MM.1S (cell line): ENCODE data around the gene TMEM190.

ENCODE experiments used
- DNase-seq: peaks from one replicate; pipeline ENCODE4 v3.0.0-alpha.2; 2015
- H2AFZ ChIP-seq: fragments of 300-600 bp; sonication (generic); 2 replicates; pipeline ENCODE4 v1.6.0; 2016; ENCODE audit warnings: antibody characterized with exemption, low read length
- H3F3A ChIP-seq: fragments of 300-600 bp; sonication (generic); 2 replicates; pipeline ENCODE4 v1.6.1; 2016; ENCODE audit warnings: mild to moderate bottlenecking, antibody characterized with exemption, low read length, moderate library complexity, mixed read lengths; ENCODE audit not compliant: insufficient read depth
- H3K27ac ChIP-seq: fragments of 300-600 bp; sonication (generic); 2 replicates; pipeline ENCODE4 v1.5.1; 2016; ENCODE audit warnings: mild to moderate bottlenecking, low read length
- H3K27me3 ChIP-seq: fragments of 300-600 bp; sonication (generic); replicated peaks from 2 replicates; pipeline ENCODE4 v1.6.0; 2016; ENCODE audit warnings: low read length; ENCODE audit not compliant: insufficient read depth
- H3K36me3 ChIP-seq: fragments of 300-600 bp; sonication (generic); replicated peaks from 2 replicates; pipeline ENCODE4 v1.6.1; 2016; ENCODE audit warnings: mild to moderate bottlenecking, low read length, mixed read lengths; ENCODE audit not compliant: insufficient read depth
- H3K4me1 ChIP-seq: fragments of 300-600 bp; sonication (generic); 2 replicates; pipeline ENCODE4 v1.6.1; 2016; ENCODE audit warnings: low read length, mixed read lengths
- H3K4me2 ChIP-seq: fragments of 300-600 bp; sonication (generic); 2 replicates; pipeline ENCODE4 v1.6.0; 2016; ENCODE audit warnings: low read depth, low read length
- H3K4me3 ChIP-seq: fragments of 300-600 bp; sonication (generic); 2 replicates; pipeline ENCODE4 v1.5.1; 2016; ENCODE audit warnings: low read length, mixed read lengths
- H3K79me2 ChIP-seq: fragments of 300-600 bp; sonication (generic); 2 replicates; pipeline ENCODE4 v1.6.1; 2016; ENCODE audit warnings: mixed run types, low read length, mixed read lengths
- H3K9ac ChIP-seq: fragments of 300-600 bp; sonication (generic); 2 replicates; pipeline ENCODE4 v1.6.1; 2016; ENCODE audit warnings: low read length, mixed read lengths
- H3K9me2 ChIP-seq: fragments of 300-600 bp; sonication (generic); replicated peaks from 2 replicates; pipeline ENCODE4 v1.6.1; 2016; ENCODE audit warnings: mild to moderate bottlenecking, low read length, mixed read lengths; ENCODE audit not compliant: insufficient read depth
- H3K9me3 ChIP-seq: fragments of 300-600 bp; sonication (generic); replicated peaks from 2 replicates; pipeline ENCODE4 v1.6.1; 2016; ENCODE audit warnings: mild to moderate bottlenecking, low read length, mixed read lengths; ENCODE audit not compliant: insufficient read depth
- H4K20me1 ChIP-seq: fragments of 300-600 bp; sonication (generic); 2 replicates; pipeline ENCODE4 v1.6.1; 2016; ENCODE audit warnings: mild to moderate bottlenecking, low read length, moderate library complexity, mixed read lengths; ENCODE audit not compliant: insufficient read depth
- EZH2 ChIP-seq: fragments of 300-600 bp; sonication (generic); optimal IDR thresholded peaks from 2 replicates; pipeline ENCODE3; 2017; ENCODE audit warnings: low read depth, mild to moderate bottlenecking, antibody characterized with exemption, low read length, mixed read lengths
- EZH2phosphoT487 ChIP-seq: fragments of 300-600 bp; sonication (generic); IDR thresholded peaks from 2 replicates; pipeline ENCODE4 v1.6.1; 2018; ENCODE audit warnings: antibody characterized with exemption, low read length
- TF ChIP-seq, protein P1 (sequence below): fragments of 300-600 bp; sonication (generic); IDR thresholded peaks from 2 replicates; pipeline ENCODE4 v1.5.1; 2016; ENCODE audit warnings: antibody characterized with exemption, low read length, mixed read lengths

TMEM190 gene

GRCh38 chr19:55346725-55347441 is 29.7 kb upstream of the TMEM190 start:
- no peaks in the 10 kb centered on the region; the same call in 1 of the 2 replicates for H3F3A ChIP-seq
- no peaks in the 10 kb centered on the region; the same call in 1 of the 2 replicates for H3K36me3 ChIP-seq
- no peak overlapping the region for H3K4me3 ChIP-seq
- no peaks in the 10 kb centered on the region for H3K9me3 ChIP-seq
- H3K27ac ChIP-seq, result no peak overlapping the region
- peaks cover 13% of the 10 kb centered on the region for H3K27me3 ChIP-seq
- DNase-seq, result no peak
- H3K9me2 ChIP-seq, result no peaks in the 10 kb centered on the region
- no peaks in the 10 kb centered on the region for H3K4me1 ChIP-seq
- no peak overlapping the region for H2AFZ ChIP-seq
- H4K20me1 ChIP-seq, result no peaks in the 10 kb centered on the region
- TF ChIP-seq EZH2phosphoT487 (no peak), EZH2 (no peak)
- TF ChIP-seq, protein P1, sequence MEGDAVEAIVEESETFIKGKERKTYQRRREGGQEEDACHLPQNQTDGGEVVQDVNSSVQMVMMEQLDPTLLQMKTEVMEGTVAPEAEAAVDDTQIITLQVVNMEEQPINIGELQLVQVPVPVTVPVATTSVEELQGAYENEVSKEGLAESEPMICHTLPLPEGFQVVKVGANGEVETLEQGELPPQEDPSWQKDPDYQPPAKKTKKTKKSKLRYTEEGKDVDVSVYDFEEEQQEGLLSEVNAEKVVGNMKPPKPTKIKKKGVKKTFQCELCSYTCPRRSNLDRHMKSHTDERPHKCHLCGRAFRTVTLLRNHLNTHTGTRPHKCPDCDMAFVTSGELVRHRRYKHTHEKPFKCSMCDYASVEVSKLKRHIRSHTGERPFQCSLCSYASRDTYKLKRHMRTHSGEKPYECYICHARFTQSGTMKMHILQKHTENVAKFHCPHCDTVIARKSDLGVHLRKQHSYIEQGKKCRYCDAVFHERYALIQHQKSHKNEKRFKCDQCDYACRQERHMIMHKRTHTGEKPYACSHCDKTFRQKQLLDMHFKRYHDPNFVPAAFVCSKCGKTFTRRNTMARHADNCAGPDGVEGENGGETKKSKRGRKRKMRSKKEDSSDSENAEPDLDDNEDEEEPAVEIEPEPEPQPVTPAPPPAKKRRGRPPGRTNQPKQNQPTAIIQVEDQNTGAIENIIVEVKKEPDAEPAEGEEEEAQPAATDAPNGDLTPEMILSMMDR, result no peak
- H3K79me2 ChIP-seq, result peaks cover 7% of the 10 kb centered on the region
- H3K4me2 ChIP-seq, result no peak overlapping the region
- H3K9ac ChIP-seq, result no peak overlapping the region

DNA sequence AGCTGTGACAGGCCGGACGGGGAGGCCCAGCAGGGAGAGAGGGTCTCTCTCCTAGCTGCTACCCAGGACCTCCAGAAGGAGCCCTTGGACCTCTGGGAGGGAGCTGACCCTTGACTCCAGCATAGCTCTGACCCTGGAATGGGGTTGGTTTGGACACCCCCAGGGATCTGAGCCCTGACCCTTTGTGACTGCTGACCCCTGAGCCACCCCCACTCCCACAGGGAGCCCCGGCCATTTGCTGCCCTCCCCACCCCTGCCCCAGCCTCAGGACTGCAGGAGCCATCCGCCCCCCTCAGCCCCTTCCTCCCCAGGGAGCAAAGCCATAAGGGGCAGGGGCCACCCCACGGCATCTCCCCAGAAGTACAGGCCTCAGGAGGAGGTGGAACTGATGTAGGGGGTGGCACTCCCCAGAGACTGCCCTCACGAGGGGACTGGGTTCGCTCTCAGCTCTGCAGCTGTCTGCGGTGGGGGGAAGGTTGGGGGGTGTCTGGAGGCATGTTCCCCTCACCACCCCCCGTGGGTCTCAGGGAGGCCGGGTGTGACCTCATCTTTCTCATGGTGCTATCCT is 29.1 kb upstream of the TMEM190 start:
- no peaks in the 10 kb centered on the region for H3K9me3 ChIP-seq
- H3K27me3 ChIP-seq, result peaks cover 20% of the 10 kb centered on the region
- H3K4me2 ChIP-seq, result no peak overlapping the region
- no peaks in the 10 kb centered on the region; the same call in 1 of the 2 replicates for H3K36me3 ChIP-seq
- H3K27ac ChIP-seq, result no peak overlapping the region
- H3K79me2 ChIP-seq, result peaks cover 3% of the 10 kb centered on the region; the same call in 1 of the 2 replicates
- no peak for DNase-seq
- H3K9me2 ChIP-seq, result no peaks in the 10 kb centered on the region
- H4K20me1 ChIP-seq, result no peaks in the 10 kb centered on the region
- H3K4me3 ChIP-seq, result no peak overlapping the region
- no peaks in the 10 kb centered on the region for H3K4me1 ChIP-seq
- H3K9ac ChIP-seq, result no peak overlapping the region
- H3F3A ChIP-seq, result no peaks in the 10 kb centered on the region; the same call in 1 of the 2 replicates
- TF ChIP-seq EZH2phosphoT487 (no peak), EZH2 (no peak)
- TF ChIP-seq, protein P1, result no peak
- no peak overlapping the region for H2AFZ ChIP-seq

DNA sequence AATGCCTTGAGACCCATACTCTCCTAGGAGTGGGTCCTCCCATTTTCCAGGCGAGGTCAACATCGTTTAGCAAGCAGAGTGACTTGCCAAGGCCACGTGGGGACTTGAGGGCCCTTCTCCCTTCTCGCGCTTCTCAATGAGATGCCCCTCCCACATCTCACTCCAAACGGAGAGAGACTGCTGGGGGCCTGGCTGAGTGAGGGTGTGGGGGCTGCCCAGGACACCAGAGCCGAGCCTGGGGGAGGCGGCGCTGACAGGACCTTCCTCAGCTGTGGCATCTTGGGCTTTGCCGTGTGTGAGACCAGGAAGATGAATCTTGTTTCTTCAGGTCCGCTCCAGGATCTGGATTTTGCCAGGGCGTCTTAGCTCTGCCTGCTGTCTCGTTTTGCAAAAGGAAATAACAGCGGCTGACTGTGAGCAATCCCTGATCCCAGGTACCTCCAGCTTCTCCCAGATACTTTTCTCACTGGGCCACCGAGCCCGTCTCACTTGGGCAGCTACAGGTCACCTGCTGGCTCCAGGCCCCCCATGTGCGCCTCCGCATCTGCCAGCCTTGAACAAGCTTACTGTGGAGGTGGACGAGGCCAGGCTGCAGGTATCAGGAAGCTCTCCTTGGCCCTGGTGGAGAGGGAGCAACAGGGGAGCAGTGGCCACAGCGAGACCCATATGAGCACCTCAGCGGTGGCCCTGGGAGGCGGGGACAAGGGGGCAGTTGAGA is 28.1 kb upstream of the TMEM190 start:
- DNase-seq, result no peak
- H3K27ac ChIP-seq, result no peak overlapping the region
- H3K4me1 ChIP-seq, result no peaks in the 10 kb centered on the region
- H3K79me2 ChIP-seq, result no peaks in the 10 kb centered on the region
- TF ChIP-seq, protein P1, result no peak
- TF ChIP-seq EZH2, result no peak
- TF ChIP-seq EZH2phosphoT487, result no peak
- H3K27me3 ChIP-seq, result peaks cover 29% of the 10 kb centered on the region
- no peaks in the 10 kb centered on the region for H3K36me3 ChIP-seq
- H3K4me2 ChIP-seq, result no peak overlapping the region
- no peaks in the 10 kb centered on the region for H3K9me2 ChIP-seq
- H3K9me3 ChIP-seq, result no peaks in the 10 kb centered on the region
- no peaks in the 10 kb centered on the region for H4K20me1 ChIP-seq
- no peaks in the 10 kb centered on the region; the same call in 1 of the 2 replicates for H3F3A ChIP-seq
- no peak overlapping the region for H3K9ac ChIP-seq
- no peak overlapping the region for H2AFZ ChIP-seq
- no peak overlapping the region for H3K4me3 ChIP-seq
